Adrenal gland (tissue), 5 donors: Measurements from ENCODE around the gene SINHCAF.

Experiments used
- POLR2A ChIP-seq, 2 donors: fragments of 450-650 bp; IDR thresholded peaks; one replicate each; pipeline ENCODE4 v1.6.1; 2017; ENCODE audit warnings: antibody characterized with exemption in 2 of 2, mild to moderate bottlenecking in 2 of 2, moderate library complexity in 1 of 2
- TF ChIP-seq, protein P1 (sequence below), 6 experiments: fragments of 450-650 bp in 4 of 6; fragments of 200-600 bp in 2 of 6; sonication (generic) in 1 of 6; IDR thresholded peaks; 1 replicate in 5 of 6; 2 replicates in 1 of 6; pipeline versions ENCODE4 v1.5.1 to v1.8.0; 2016 to 2021; ENCODE audit warnings: antibody characterized with exemption in 6 of 6, mild to moderate bottlenecking in 2 of 6, moderate library complexity in 1 of 6
- donor health status: DM: no; HTN: no; CAD: no.

DNA sequence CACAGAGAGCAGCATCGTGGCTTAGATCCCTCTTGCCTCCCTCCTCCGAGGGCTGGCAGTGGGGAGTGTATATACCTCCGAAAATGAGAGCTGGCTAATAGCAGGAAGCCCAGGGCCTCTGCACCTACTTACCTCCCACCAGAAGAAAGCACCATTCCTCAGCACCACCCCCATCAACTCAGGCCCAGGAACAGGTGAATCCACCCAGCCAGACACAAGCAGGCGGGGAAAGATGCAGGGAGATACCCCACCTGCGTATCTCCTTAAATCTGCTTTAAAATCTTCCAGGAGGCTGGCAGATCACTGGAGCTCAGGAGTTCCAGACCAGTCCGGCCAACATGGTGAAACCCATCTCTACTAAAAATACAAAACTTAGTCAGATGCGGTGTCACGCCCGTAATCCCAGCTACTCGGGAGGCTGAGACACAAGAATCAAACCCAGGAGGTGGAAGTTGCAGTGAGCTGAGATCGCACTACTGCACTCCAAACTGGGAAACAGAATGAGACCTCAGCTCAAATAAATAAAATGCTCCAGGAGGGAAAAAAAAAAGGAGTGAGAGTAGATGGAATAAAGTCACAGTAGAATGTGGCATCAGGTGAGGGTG lies 93.5 kb downstream of the SINHCAF start:
- TF ChIP-seq, protein P1, sequence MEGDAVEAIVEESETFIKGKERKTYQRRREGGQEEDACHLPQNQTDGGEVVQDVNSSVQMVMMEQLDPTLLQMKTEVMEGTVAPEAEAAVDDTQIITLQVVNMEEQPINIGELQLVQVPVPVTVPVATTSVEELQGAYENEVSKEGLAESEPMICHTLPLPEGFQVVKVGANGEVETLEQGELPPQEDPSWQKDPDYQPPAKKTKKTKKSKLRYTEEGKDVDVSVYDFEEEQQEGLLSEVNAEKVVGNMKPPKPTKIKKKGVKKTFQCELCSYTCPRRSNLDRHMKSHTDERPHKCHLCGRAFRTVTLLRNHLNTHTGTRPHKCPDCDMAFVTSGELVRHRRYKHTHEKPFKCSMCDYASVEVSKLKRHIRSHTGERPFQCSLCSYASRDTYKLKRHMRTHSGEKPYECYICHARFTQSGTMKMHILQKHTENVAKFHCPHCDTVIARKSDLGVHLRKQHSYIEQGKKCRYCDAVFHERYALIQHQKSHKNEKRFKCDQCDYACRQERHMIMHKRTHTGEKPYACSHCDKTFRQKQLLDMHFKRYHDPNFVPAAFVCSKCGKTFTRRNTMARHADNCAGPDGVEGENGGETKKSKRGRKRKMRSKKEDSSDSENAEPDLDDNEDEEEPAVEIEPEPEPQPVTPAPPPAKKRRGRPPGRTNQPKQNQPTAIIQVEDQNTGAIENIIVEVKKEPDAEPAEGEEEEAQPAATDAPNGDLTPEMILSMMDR (IDR thresholded peaks at IDR 0.05) = no peak
- TF ChIP-seq POLR2A (IDR thresholded peaks at IDR 0.05) = no peak
